NCI-H460 (cell line): ENCODE data around the gene IRAK4. TPM values are rescaled to one million over a fixed set of nuclear protein-coding genes. Genes with fewer than 3 reads are reported as not detected.
"Not testable (repeated sequence)": the region's sequence is repeated elsewhere in the genome, so short reads cannot be mapped to it uniquely, and the experiment has no call there.

Experiments
- DNase-seq: peaks from one replicate; pipeline ENCODE4 v3.0.0-alpha.2; 2016; ENCODE audit warnings: low read depth; ENCODE audit errors: extremely low read depth
- polyA plus RNA-seq: library from polyadenylated mRNA; depleted of rRNA; stranded (reverse); fragments of >200 nt; gene quantifications from 2 replicates; pipeline ENCODE4 v1.2.3, GENCODE V29; 2014; cell fraction: nucleus; rRNA removed
- total RNA-seq: library from RNA; depleted of rRNA; stranded (reverse); fragments of >200 nt; shearing (Covaris generic); gene quantifications from 2 replicates; pipeline ENCODE4 v1.2.3, GENCODE V29; 2014; rRNA removed

The IRAK4 gene
- total RNA-seq: 8.9 and 9.9 TPM in 2 replicates
- 7.9 and 13.9 TPM in 2 replicates for polyA plus RNA-seq

- DNase-seq: peak; percentile 97
Observed at GRCh38 chr12:43758728-43759563, at the start of gene IRAK4, which contains the start of gene PUS7L. Gene IRAK4, plus strand, starts transcription at chr12:43758951. Its CDS starts 9,161 bp downstream, at chr12:43768112. Gene PUS7L, minus strand, starts transcription at chr12:43758790. Its CDS starts 3,545 bp downstream, at chr12:43755245.

DNA sequence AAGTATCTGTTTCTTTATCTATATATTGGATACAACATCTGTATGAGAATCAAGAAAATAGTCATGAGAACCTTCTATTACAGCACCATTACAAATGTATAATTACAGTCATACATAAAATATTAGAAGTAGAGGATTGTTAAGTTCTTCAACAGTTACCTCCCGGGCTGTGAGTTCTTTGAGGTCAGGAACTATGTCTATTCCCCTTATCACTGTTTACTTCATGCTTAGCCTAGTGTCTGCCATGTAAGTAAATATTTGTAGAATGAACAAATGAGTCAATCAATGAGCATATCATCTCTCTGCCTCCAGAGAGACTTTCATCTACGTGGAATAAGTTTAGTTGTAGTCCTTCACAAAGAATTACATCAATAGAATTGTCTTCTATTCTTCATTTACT is 47.4 kb upstream of the IRAK4 start:
- no peak for DNase-seq

DNA sequence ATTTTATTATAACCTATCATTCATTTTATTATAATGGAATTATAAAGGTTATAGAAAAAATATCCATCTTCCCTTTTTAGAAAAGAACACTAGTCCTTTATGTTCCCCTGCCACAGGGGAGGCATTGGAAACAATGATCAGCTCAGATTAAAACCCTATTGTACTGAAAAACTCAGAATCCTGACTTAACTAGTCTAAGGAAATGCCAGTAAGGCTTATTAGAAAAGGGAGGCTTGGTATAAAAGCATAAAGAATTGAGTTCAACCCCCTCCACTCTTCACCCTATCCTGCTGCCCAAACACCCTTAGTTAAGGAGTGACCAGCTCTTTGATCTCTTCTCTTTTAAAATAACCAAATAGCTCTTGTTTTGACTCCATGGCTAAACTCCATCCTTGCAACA is 36.1 kb upstream of the IRAK4 start:
- DNase-seq: no peak

- no peak for DNase-seq
Observed at GRCh38 chr12:43723134-43723533, 35.6 kb upstream of the IRAK4 start.

- DNase-seq: peak; percentile 9
Observed at GRCh38 chr12:43728117-43728516, 30.6 kb upstream of the IRAK4 start.

DNA sequence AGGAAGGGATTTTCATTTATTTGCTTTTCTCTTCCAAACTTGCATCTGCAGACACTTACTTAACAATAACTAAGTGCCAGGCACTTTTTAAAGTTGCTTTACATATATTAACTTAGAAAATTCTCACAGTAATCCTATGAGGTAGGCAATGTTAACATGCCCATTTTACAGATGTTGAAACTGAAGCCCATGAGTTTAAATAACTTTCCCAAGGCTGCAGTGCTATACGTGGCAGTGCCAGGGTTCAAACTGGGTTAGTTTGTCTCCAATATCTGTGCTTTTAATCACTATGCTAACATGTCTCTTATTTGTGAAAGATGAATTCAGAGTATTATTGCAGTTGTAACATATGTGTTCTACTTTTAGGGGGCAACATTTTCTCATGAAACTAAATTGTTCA is 30.1 kb upstream of the IRAK4 start:
- DNase-seq: no peak

DNA sequence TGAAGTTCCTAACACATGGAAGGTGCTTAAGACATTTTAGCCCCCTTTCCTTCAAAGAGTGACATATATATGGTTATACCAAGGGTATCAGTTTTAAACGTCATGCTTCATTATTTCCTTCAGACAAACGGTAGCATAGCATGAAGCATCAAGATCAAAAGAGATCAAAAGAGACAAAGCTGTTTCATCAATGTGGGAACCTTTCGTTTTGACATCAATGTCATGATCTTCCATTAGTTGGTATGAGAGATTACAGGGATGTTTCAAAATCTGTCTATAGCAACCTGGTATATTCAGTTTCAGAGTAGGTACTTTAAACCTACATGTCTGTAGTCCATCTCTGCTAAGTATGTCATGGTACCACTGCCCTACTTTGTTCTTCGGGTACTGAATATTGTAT is 28.5 kb upstream of the IRAK4 start:
- no peak for DNase-seq

GRCh38 chr12:43733687-43734086 is 25.1 kb upstream of the IRAK4 start:
- no peak for DNase-seq

DNA sequence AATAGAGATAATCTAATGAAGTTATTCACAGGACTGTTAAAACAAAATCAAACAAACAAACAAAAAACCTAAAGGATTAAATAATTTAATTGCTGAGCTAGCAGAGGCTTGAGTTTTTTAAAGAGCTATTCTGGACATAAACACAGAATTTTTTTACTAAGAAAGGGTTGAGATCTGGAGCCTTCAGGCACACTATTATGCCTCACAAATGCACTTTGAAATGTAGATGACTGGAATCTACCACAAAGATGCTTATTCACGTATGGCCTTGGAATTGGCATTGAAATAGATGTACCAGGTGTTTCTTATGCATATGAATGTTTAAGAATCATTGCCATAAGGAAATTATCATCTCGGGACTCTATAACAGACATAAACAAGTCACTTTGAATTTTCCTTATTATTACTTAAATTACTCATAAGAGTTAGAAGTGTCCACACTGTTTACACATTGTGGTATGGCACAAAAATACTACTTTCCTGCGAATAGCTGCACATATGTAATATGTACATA is 21.8 kb upstream of the IRAK4 start:
- DNase-seq: no peak

DNA sequence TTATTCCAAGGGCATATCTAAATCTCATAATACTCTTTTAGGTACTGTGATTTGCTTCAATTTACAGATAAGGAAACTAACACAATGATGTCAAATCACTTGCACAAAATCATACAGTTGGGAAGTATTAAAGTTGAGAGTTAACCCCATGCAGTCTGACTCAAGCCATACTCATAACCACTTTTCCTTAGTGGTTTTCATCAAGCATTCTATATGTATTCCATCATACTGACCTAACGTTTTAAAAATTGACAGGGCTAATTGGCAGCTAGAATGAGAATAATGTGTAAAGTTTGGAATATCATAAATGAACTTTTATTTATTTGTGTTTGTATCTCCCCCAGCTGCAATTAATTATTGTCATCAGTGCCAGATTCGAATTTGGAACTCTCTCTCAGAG is 21.1 kb upstream of the IRAK4 start:
- DNase-seq: no peak

GRCh38 chr12:43740511-43741100 is 18.1 kb upstream of the IRAK4 start:
- DNase-seq: no peak

GRCh38 chr12:43742106-43742505 is 16.6 kb upstream of the IRAK4 start:
- DNase-seq: no peak

DNA sequence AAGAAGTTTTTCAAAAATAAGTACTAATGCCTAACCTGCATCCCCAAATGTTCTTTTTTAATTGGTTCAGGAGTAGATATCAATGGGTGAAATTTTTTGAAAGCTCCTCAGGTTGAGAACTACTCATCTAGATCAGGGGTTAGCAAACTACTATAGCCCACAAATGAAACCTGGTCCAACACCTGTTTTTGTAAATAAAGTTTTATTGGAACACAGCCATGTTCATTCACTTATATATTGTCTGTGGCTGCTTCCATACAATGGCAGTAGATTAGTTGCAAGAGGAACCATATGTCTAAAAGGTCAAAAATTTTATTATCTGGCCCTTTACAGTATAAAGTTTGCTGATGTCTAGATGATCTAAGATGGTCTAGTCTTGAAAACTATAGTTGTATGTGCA is 13.9 kb upstream of the IRAK4 start:
- DNase-seq: no peak

DNA sequence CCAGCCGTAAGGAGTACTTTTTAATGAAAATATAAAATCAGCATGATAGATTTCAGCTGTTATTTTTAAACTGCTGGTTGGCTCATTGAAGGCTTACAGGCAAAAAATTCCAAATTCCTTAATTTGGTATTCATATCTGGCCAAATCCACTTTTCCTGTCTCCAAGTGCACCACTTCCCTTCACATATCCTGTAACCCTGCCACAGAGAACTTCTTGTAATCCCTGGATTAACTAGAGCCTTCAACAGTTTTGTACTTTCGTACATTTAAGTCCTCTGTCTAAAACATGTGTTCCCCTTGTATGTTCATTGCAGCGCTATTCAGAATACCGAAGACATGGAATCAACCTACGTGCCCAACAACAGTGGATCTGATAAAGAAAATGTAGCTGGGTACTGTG is 9.7 kb upstream of the IRAK4 start:
- no peak for DNase-seq

GRCh38 chr12:43750814-43751213 is 7.9 kb upstream of the IRAK4 start:
- no peak for DNase-seq

DNA sequence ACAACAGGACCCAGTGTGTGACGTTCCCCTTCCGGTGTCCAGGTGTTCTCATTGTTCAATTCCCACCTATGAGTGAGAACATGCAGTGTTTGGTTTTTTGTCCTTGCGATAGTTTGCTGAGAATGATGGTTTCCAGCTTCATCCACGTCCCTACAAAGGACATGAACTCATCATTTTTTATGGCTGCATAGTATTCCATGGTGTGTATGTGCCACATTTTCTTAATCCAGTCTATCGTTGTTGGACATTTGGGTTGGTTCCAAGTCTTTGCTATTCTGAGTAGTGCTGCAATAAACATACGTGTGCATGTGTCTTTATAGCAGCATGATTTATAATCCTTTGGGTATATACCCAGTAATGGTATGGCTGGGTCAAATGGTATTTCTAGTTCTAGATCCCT is 7.4 kb upstream of the IRAK4 start:
- DNase-seq: not testable (repeated sequence)

DNA sequence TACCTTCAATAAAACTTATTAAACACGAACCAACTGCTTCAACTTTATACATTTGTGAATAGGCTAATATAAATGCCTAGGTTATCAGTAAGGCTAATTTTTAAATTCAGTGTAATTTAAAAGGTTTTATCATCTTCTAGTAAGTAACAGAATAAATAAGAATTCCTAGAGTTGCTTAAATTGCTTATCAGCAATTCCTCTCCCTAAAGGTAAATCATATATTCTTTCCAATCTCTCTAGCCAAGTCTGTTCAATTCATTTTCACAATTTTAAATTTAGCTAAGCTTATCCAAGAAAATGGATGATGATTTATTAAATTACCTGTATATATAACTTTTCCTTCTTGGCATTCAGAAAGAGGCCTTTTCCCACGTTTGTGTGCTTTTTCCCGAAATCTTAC is 4.7 kb upstream of the IRAK4 start:
- DNase-seq: no peak

DNA sequence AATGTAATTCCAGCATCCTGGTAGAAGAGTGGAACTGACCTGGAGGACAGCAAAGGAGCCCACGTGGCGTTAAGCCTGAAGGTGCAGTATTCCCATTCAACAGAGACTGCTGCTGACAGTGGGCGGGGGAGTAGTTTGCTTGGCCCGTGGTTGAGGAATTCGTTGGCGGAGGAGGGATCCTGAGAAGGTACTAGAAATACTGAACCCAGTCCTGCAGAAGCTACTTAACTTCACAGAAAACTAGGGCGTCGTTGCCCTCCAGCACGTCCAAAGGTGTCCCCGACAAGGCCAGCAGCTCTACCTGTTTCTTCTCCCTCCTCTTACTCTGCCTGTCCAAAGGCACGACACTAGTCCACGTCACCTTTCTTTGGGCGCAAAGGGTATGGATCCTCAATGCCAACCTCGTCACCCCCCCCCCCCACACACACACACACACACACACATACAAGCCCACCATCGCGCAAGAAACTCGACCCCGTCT is 464 bp upstream of the IRAK4 start:
- DNase-seq: peak; percentile 5

GRCh38 chr12:43760396-43760795 is 1.6 kb downstream of the IRAK4 start:
- DNase-seq: no peak

GRCh38 chr12:43761500-43761899 is 2.7 kb downstream of the IRAK4 start:
- DNase-seq: no peak

DNA sequence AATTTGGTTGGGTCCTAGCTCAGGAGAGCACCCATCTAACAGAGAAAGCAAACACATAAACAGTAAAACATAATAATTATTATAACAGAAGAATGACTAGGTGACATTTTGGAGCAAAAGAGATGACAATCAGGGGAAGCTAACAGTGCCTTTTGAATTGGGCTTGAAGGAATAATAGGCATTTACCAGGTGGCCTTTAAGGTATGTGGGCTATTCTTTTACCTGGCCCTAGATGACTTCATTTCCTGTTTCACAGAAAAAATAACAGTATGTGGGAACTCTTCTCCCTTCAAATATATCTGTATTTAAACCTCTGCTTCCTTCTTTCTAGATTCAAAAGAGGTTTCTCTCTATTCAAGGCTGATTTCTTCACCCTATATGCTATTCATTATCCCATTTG is 3.8 kb downstream of the IRAK4 start:
- no peak for DNase-seq

DNA sequence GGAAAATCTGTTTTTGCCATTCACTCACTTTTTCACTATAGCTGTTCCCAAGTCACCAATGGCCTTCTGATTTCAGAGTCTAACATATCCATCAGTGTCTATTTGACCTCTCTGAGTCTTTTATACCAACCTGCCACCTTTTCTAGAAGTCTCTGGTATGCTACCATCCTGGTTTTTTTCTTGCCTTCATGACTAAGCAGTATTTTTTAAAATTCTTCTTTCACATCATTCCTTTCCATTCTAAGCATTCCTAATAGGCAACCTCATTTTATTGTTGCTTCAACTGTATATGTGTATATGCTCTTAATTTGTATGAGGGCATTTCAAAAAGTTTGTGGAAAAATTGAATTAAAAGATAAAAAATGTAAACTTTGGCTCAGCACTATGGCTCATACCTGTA is 5.0 kb downstream of the IRAK4 start:
- DNase-seq: no peak
